AG04450 (cell line): Measurements from ENCODE around the gene SGMS2. TPM values are rescaled to one million over a fixed set of nuclear protein-coding genes. Genes with fewer than 3 reads are reported as not detected.

Experiments used
- CTCF ChIA-PET: fragments of 300-600, 350-600 bp; formaldehyde crosslinking; extraction: SDS; loops from one replicate; lab custom pipeline; 2022; ENCODE audit warnings: antibody characterized with exemption, inconsistent platforms; lab: Charles Lee
- POLR2A ChIA-PET: fragments of 350-600 bp; formaldehyde crosslinking; extraction: SDS; loops from one replicate; lab custom pipeline; 2021; ENCODE audit warnings: antibody characterized with exemption, inconsistent platforms; lab: Yijun Ruan, JAX
- DNase-seq: peaks from one replicate; pipeline ENCODE4 v3.0.0-alpha.2; 2011; ENCODE audit warnings: low read depth, low spot score
- H3K27ac ChIP-seq: one replicate; pipeline ENCODE4 v1.5.1; 2012; ENCODE audit warnings: low read depth, low read length, control low read depth
- H3K27me3 ChIP-seq: one replicate; pipeline ENCODE4 v1.6.0; 2012; ENCODE audit warnings: low read length; ENCODE audit not compliant: control insufficient read depth, insufficient read depth
- H3K4me3 ChIP-seq: 2 replicates; pipeline ENCODE4 v1.5.1; 2011; ENCODE audit warnings: mild to moderate bottlenecking, low read depth, low read length, control low read depth
- H3K9me3 ChIP-seq: 2 replicates; pipeline ENCODE4 v1.5.1; 2012; ENCODE audit warnings: low read length; ENCODE audit not compliant: control insufficient read depth, insufficient read depth
- polyA plus RNA-seq: library from polyadenylated mRNA; depleted of rRNA; stranded (reverse); fragments of >200 nt; gene quantifications from 2 replicates; pipeline ENCODE4 v1.2.3, GENCODE V29; 2011
- TF ChIP-seq, protein P1 (sequence below): IDR thresholded peaks from 2 replicates; pipeline ENCODE4 v1.5.1; 2011; ENCODE audit warnings: low read depth, low read length, control low read depth, inconsistent platforms

The SGMS2 gene
- polyA plus RNA-seq, 1 experiment = 13.3 TPM

DNA sequence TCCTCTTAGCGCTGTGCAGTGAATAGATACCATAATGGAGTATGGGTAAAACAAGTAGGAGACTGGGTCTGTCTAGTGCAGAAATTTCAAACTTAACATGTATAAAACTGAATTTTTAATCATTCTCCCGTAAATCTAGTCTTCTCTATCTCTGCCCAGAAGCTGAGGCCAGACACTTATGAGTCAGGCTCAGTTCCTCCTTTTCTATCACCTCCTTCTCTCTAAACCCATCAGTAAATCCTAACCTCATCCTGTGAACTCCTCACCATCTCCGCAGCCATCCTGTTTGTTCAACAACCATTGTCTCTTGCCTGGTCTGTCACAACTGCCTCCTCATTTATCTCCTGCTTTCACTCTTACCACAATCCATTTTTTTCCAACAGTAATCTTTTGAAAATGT lies 19.8 kb upstream of the SGMS2 start:
- ChIA-PET POLR2A (no interaction called here), CTCF (no interaction called here)
- H3K27ac ChIP-seq = no peak overlapping the region
- TF ChIP-seq, protein P1, sequence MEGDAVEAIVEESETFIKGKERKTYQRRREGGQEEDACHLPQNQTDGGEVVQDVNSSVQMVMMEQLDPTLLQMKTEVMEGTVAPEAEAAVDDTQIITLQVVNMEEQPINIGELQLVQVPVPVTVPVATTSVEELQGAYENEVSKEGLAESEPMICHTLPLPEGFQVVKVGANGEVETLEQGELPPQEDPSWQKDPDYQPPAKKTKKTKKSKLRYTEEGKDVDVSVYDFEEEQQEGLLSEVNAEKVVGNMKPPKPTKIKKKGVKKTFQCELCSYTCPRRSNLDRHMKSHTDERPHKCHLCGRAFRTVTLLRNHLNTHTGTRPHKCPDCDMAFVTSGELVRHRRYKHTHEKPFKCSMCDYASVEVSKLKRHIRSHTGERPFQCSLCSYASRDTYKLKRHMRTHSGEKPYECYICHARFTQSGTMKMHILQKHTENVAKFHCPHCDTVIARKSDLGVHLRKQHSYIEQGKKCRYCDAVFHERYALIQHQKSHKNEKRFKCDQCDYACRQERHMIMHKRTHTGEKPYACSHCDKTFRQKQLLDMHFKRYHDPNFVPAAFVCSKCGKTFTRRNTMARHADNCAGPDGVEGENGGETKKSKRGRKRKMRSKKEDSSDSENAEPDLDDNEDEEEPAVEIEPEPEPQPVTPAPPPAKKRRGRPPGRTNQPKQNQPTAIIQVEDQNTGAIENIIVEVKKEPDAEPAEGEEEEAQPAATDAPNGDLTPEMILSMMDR = no peak
- H3K4me3 ChIP-seq = no peak overlapping the region
- no peak for DNase-seq
- H3K27me3 ChIP-seq = peaks cover 7% of the 10 kb centered on the region
- H3K9me3 ChIP-seq = no peaks in the 10 kb centered on the region

DNA sequence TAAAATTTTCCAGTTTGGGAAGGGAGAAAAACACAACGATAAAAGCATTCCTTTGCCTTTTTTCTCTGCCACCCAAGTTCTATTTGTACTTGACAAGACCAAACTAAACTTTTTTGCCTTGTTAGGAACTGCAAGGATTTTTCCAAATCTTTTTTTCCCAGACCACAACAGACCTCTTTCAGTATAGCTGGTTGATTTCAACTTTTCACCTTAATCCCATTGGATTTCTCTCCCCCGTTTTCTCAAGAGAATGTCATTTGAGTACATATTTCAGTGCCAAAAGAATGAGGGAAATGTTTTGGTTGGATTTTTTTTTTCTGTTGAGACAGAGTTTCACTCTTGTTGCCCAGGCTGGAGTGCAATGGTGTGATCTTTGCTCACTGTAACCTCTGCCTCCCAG lies 18.5 kb upstream of the SGMS2 start:
- no peak for DNase-seq
- no peaks in the 10 kb centered on the region for H3K9me3 ChIP-seq
- H3K27ac ChIP-seq = no peak overlapping the region
- peaks cover 8% of the 10 kb centered on the region for H3K27me3 ChIP-seq
- ChIA-PET CTCF (interaction anchor here (1.3 kb wide), 1 partner anchor 19 kb away, joined by 3 read pairs; no protein-coding TSS in a partner anchor), POLR2A (no interaction called here)
- TF ChIP-seq, protein P1 = no peak
- H3K4me3 ChIP-seq = no peak overlapping the region

DNA sequence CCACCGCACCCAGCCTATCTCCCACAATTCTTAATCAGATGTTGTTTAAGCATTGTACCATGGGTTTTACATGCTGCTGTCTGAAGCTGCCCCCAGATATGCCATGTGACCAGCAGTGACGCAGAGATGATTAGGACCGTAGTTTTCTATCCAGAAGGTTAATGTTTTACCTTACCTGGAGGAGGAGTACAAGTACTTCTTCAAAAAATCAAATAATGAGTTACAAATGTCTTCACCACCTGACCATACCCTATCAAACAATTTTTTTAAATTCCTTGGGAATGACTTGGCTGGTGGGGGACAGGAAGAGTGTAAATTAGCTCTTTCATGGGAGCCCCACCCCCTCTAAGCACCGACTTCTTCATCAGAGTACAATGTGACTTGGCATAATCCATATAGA lies 16.2 kb upstream of the SGMS2 start:
- TF ChIP-seq, protein P1 = no peak
- CTCF ChIA-PET = no interaction called here
- H3K27ac ChIP-seq = no peak overlapping the region
- no peak for DNase-seq
- POLR2A ChIA-PET = no interaction called here
- no peak overlapping the region for H3K4me3 ChIP-seq
- H3K27me3 ChIP-seq = peaks cover 5% of the 10 kb centered on the region
- H3K9me3 ChIP-seq = no peaks in the 10 kb centered on the region

DNA sequence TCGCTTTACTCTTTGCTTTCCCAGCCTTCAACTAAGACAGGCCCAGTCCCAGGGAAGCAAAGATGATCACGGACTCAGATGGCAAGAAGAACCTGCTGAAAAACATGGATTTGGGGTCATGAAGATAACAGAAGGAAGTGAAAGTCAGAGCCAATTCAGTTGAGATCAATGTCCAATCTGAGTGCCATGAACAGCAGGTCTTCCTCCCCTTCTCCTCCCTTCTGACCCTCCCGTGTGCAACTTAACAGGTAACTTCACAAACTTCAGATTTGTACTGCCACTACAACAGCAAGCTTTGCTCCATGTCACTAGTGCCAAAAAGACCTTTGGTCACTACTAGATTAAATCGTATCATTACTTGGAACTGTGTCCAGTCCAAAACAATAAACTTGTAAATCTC lies 15.5 kb upstream of the SGMS2 start:
- no peaks in the 10 kb centered on the region for H3K9me3 ChIP-seq
- DNase-seq = no peak
- peaks cover 6% of the 10 kb centered on the region for H3K27me3 ChIP-seq
- no peak overlapping the region for H3K27ac ChIP-seq
- POLR2A ChIA-PET = no interaction called here
- TF ChIP-seq, protein P1 = no peak
- CTCF ChIA-PET = no interaction called here
- no peak overlapping the region for H3K4me3 ChIP-seq

DNA sequence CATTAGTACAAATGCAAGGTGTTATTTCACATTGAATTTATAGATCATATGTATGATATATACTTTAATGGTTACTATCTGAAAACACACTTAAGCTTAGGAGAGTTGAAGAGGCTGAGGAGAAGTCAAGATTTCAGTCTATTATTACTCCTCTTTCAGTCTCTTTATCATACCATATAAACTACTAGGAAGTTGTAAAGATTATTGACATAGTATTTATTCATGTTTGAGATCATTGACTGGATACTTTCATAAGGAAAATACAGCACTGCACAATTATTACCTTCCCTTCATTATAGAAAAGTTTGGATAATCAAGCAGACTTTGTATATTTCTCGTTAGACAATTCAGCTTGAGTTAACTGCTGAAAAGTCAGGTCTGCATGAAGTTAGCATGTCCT lies 10.0 kb upstream of the SGMS2 start:
- H3K27me3 ChIP-seq = peaks cover 6% of the 10 kb centered on the region
- TF ChIP-seq, protein P1 = no peak
- no peak overlapping the region for H3K4me3 ChIP-seq
- no peak overlapping the region for H3K27ac ChIP-seq
- ChIA-PET CTCF (no interaction called here), POLR2A (no interaction called here)
- DNase-seq = no peak
- no peaks in the 10 kb centered on the region for H3K9me3 ChIP-seq
